Ovary (tissue), 3 donors: Measurements from ENCODE around the gene CSNK1G1.
"Not testable (repeated sequence)": the region's sequence is repeated elsewhere in the genome, so short reads cannot be mapped to it uniquely, and the experiment has no call there.

Source experiments
- EP300 ChIP-seq: sonication (generic); formaldehyde crosslinking; IDR thresholded peaks from one replicate; pipeline ENCODE4 v1.6.1; 2017; ENCODE audit warnings: antibody characterized with exemption
- POLR2A ChIP-seq: fragments of 450-650 bp; IDR thresholded peaks from one replicate; pipeline ENCODE4 v1.6.1; 2017; ENCODE audit warnings: antibody characterized with exemption, mild to moderate bottlenecking, moderate library complexity
- TF ChIP-seq, protein P1 (sequence below), 3 donors: fragments of 450-650 bp in 2 of 3; fragments of 200-600 bp in 1 of 3; IDR thresholded peaks; one replicate each; pipeline versions ENCODE4 v1.5.1 to v1.8.0; 2016 to 2022; ENCODE audit warnings: antibody characterized with exemption in 3 of 3, mild to moderate bottlenecking in 1 of 3
- donor health status: DM: no; HTN: no; CAD: no.

DNA sequence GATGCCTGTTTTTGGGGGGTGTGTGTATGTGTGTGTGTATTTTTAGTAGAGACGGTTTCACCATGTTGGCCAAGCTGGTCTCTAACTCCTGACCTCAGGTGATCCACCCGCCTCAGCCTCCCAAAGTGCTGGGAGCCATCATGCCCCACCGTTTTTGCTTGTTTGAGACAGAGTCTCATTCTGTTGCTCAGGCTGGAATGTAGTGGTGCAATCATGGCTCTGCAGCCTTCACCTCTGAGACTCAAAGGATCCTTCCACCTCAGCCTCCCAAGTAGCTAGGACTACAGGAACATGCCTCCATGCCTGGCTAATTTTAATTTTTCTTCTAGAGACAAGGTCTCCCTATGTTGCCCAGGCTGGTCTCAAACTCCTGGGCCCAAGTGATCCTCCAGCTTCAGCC, 36.5 kb upstream of the CSNK1G1 start:
- TF ChIP-seq, protein P1, sequence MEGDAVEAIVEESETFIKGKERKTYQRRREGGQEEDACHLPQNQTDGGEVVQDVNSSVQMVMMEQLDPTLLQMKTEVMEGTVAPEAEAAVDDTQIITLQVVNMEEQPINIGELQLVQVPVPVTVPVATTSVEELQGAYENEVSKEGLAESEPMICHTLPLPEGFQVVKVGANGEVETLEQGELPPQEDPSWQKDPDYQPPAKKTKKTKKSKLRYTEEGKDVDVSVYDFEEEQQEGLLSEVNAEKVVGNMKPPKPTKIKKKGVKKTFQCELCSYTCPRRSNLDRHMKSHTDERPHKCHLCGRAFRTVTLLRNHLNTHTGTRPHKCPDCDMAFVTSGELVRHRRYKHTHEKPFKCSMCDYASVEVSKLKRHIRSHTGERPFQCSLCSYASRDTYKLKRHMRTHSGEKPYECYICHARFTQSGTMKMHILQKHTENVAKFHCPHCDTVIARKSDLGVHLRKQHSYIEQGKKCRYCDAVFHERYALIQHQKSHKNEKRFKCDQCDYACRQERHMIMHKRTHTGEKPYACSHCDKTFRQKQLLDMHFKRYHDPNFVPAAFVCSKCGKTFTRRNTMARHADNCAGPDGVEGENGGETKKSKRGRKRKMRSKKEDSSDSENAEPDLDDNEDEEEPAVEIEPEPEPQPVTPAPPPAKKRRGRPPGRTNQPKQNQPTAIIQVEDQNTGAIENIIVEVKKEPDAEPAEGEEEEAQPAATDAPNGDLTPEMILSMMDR (IDR thresholded peaks at IDR 0.05) = not testable (repeated sequence)
- not testable (repeated sequence) for TF ChIP-seq POLR2A, EP300
